ENCODE results near the gene KERA.

Gene KERA

DNA sequence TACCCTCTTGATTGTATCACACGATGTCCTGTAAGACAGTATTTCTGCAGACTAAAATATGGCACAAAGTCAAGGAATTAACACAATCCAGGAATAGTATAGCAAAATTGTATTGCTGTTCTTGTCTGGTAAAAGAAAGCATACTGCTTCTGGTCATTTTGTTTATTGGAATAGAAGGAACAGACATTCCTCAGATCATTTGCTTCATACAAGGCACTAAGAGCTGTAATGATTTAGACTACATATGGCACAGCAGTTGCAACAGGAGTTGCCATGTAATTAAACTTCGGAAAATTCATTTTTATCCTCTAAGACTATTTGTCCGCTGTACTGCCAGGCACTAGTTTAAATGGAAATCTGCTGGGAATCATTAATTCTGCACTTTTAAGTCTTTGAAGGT, 7.6 kb upstream of the KERA start:
- Histone ChIP-seq H3K27ac (replicated peaks) (no peak overlapping the region), H3K27me3 (ENCODE audit: insufficient read depth, poor library complexity, severe bottlenecking) (peaks cover 2% of the 10 kb centered on the region), H3K4me3 (replicated peaks; ENCODE audit: insufficient read depth, low read length) (no peak overlapping the region)
- TF ChIP-seq, protein P1, sequence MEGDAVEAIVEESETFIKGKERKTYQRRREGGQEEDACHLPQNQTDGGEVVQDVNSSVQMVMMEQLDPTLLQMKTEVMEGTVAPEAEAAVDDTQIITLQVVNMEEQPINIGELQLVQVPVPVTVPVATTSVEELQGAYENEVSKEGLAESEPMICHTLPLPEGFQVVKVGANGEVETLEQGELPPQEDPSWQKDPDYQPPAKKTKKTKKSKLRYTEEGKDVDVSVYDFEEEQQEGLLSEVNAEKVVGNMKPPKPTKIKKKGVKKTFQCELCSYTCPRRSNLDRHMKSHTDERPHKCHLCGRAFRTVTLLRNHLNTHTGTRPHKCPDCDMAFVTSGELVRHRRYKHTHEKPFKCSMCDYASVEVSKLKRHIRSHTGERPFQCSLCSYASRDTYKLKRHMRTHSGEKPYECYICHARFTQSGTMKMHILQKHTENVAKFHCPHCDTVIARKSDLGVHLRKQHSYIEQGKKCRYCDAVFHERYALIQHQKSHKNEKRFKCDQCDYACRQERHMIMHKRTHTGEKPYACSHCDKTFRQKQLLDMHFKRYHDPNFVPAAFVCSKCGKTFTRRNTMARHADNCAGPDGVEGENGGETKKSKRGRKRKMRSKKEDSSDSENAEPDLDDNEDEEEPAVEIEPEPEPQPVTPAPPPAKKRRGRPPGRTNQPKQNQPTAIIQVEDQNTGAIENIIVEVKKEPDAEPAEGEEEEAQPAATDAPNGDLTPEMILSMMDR (IDR thresholded peaks at IDR 0.05; ENCODE audit: insufficient read depth, low read length) = no peak
- TF ChIP-seq, protein P2, sequence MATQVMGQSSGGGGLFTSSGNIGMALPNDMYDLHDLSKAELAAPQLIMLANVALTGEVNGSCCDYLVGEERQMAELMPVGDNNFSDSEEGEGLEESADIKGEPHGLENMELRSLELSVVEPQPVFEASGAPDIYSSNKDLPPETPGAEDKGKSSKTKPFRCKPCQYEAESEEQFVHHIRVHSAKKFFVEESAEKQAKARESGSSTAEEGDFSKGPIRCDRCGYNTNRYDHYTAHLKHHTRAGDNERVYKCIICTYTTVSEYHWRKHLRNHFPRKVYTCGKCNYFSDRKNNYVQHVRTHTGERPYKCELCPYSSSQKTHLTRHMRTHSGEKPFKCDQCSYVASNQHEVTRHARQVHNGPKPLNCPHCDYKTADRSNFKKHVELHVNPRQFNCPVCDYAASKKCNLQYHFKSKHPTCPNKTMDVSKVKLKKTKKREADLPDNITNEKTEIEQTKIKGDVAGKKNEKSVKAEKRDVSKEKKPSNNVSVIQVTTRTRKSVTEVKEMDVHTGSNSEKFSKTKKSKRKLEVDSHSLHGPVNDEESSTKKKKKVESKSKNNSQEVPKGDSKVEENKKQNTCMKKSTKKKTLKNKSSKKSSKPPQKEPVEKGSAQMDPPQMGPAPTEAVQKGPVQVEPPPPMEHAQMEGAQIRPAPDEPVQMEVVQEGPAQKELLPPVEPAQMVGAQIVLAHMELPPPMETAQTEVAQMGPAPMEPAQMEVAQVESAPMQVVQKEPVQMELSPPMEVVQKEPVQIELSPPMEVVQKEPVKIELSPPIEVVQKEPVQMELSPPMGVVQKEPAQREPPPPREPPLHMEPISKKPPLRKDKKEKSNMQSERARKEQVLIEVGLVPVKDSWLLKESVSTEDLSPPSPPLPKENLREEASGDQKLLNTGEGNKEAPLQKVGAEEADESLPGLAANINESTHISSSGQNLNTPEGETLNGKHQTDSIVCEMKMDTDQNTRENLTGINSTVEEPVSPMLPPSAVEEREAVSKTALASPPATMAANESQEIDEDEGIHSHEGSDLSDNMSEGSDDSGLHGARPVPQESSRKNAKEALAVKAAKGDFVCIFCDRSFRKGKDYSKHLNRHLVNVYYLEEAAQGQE (IDR thresholded peaks at IDR 0.05; ENCODE audit: insufficient replicate concordance, low read depth) = no peak
- TF ChIP-seq GABPA (IDR thresholded peaks at IDR 0.05; ENCODE audit: low read depth) (no peak), SPI1 (IDR thresholded peaks at IDR 0.05; ENCODE audit: borderline replicate concordance, low read depth) (no peak)
- no peak for DNase-seq (ENCODE audit: low read depth in 1 of 2, low spot score in 1 of 2)

DNA sequence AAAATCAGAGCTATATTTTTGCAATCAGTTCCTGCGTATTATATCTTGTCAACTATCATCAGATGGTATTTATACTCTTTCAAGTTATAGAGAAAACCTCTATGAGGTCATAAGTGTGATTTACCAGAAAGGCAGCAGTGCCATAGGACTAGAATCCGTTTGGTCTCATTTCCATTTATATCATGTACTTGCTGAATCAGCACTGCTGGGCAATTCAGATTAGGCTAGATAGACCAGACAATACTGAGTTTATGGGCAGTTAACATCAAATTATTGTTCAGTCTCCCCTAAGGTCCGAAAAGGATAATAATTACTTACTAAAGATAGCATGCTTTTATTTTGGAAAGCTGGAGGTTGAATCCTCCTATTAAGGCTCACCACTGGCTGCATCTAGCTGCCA, 6.8 kb upstream of the KERA start:
- no peak for DNase-seq (ENCODE audit: low read depth in 1 of 2, low spot score in 1 of 2)
- H3K27ac ChIP-seq (replicated peaks) = no peak overlapping the region

DNA sequence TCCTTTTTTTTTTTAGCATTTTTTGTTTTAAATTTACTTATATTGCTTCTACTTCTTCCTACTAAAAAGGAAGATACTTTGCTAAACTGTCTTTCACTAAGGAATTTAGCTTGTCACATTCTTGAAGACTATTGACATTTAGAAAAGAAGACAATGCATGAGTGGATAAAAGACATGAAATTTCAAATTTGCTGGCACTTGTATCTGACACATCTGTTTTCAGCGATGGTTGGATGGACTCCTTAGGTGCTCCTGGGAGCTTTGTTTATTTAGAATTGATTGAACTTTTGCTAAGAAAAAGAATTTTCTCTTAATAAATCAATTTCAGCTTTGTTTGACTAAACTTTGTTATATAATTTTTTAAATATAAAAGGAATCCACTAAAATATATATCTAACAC, 3.3 kb upstream of the KERA start:
- TF ChIP-seq, protein P1 (IDR thresholded peaks at IDR 0.05; ENCODE audit: insufficient read depth, low read length) = no peak
- no peak for TF ChIP-seq POLR2AphosphoS5 (IDR thresholded peaks at IDR 0.05; ENCODE audit: low read depth)
- no peak for TF ChIP-seq GABPA (IDR thresholded peaks at IDR 0.05; ENCODE audit: low read depth)
- TF ChIP-seq, protein P2 (IDR thresholded peaks at IDR 0.05; ENCODE audit: insufficient replicate concordance, low read depth) = no peak
- TF ChIP-seq SPI1 (IDR thresholded peaks at IDR 0.05; ENCODE audit: borderline replicate concordance, low read depth) = no peak
- Histone ChIP-seq H3K4me3 (replicated peaks; ENCODE audit: insufficient read depth, low read length) (no peak overlapping the region), H3K27ac (replicated peaks) (no peak overlapping the region), H3K27me3 (ENCODE audit: insufficient read depth, poor library complexity, severe bottlenecking) (no peaks in the 10 kb centered on the region)
- no peak for DNase-seq (ENCODE audit: low read depth in 1 of 2, low spot score in 1 of 2)

More for the DNA sequence above, 6.8 kb upstream of the KERA start:
- H3K4me3 ChIP-seq (replicated peaks; ENCODE audit: insufficient read depth, low read length) = no peak overlapping the region
- TF ChIP-seq SPI1 (IDR thresholded peaks at IDR 0.05; ENCODE audit: borderline replicate concordance, low read depth) (no peak), POLR2AphosphoS5 (IDR thresholded peaks at IDR 0.05; ENCODE audit: low read depth) (no peak), GABPA (IDR thresholded peaks at IDR 0.05; ENCODE audit: low read depth) (no peak)
- TF ChIP-seq, protein P2 (IDR thresholded peaks at IDR 0.05; ENCODE audit: insufficient replicate concordance, low read depth) = no peak
- TF ChIP-seq, protein P1 (IDR thresholded peaks at IDR 0.05; ENCODE audit: insufficient read depth, low read length) = no peak
- peaks cover 2% of the 10 kb centered on the region for H3K27me3 ChIP-seq (ENCODE audit: insufficient read depth, poor library complexity, severe bottlenecking)
